AG04449 (cell line): Measurements from ENCODE around the gene CREG1.
"Not testable (repeated sequence)": the region's sequence is repeated elsewhere in the genome, so short reads cannot be mapped to it uniquely, and the experiment has no call there.

Experiments
- CTCF ChIA-PET: fragments of 350-600 bp; formaldehyde crosslinking; extraction: SDS; loops from one replicate; lab custom pipeline; 2021; ENCODE audit warnings: antibody characterized with exemption; lab: Yijun Ruan, JAX
- POLR2A ChIA-PET: fragments of 400-600, 350-600 bp; formaldehyde crosslinking; extraction: SDS; loops from one replicate; lab custom pipeline; 2020; ENCODE audit warnings: antibody characterized with exemption, inconsistent platforms; lab: Yijun Ruan, JAX
- DNase-seq: peaks from one replicate; pipeline ENCODE4 v3.0.0-alpha.2; 2010; ENCODE audit warnings: low read depth, low spot score
- H3K4me3 ChIP-seq: 2 replicates; pipeline ENCODE4 v1.5.1; 2011; ENCODE audit warnings: low read depth, mild to moderate bottlenecking, control low read depth, low read length
- CTCF ChIP-seq: IDR thresholded peaks from one replicate; pipeline ENCODE4 v1.5.1; 2011; ENCODE audit warnings: mild to moderate bottlenecking, moderate library complexity, low read length, control low read depth, inconsistent platforms; ENCODE audit not compliant: insufficient read depth; ENCODE audit errors: missing control alignments

Gene CREG1

GRCh38 chr1:167582722-167583121 is 29.2 kb upstream of the CREG1 start:
- no peak for TF ChIP-seq CTCF
- ChIA-PET POLR2A (no interaction called here), CTCF (interaction anchor here (1.4 to 1.8 kb wide), 2 partner anchors 19 to 105 kb away, joined by 4 to 6 read pairs; no protein-coding TSS in a partner anchor)
- no peak for DNase-seq
- no peak overlapping the region for H3K4me3 ChIP-seq

DNA sequence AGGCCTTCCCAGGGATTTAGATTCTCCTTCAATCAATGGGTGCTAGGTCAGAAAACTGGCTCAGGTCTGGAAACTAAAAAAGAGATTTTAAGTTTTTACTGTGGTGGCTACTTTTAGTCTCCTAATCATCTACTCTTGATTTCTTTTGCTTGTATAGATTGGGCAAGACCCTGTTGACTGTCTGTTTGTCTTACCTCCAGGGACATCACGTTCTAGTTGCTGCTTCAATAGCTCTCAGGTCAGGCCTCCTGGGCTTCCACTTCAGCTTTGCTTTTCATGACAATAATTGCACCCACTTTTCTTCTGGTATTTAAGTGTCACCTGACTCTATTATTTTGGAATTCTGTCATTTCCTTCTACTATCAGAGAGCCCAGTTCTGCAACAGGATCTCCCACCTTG is 28.5 kb upstream of the CREG1 start:
- no peak overlapping the region for H3K4me3 ChIP-seq
- ChIA-PET CTCF (interaction anchor here (1.4 to 1.8 kb wide), 2 partner anchors 18 to 106 kb away, joined by 4 to 6 read pairs; no protein-coding TSS in a partner anchor), POLR2A (no interaction called here)
- DNase-seq, result no peak
- no peak for TF ChIP-seq CTCF

DNA sequence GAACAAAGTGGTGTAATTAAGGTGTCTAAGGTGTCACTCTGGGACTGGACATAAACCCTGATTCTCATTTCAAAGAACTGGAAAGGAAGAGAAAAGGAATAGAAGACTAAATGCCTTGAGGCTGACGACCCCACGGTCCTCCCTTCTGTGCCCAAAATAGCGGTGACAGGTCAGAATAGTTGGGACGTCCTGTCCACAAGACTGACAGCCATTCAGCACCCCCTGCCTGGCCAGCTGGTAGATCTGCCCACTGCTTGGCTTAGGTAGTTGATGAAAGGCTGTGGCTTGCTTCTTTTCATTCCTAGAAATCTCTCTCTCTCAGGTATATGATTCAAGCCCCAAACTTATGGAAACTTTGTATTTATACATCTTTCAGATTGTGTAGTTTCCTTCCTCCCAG is 26.4 kb upstream of the CREG1 start:
- ChIA-PET POLR2A (no interaction called here), CTCF (interaction anchor here (1.2 kb wide), 1 partner anchor 108 kb away, joined by 6 read pairs; no protein-coding TSS in a partner anchor)
- TF ChIP-seq CTCF, result no peak

DNA sequence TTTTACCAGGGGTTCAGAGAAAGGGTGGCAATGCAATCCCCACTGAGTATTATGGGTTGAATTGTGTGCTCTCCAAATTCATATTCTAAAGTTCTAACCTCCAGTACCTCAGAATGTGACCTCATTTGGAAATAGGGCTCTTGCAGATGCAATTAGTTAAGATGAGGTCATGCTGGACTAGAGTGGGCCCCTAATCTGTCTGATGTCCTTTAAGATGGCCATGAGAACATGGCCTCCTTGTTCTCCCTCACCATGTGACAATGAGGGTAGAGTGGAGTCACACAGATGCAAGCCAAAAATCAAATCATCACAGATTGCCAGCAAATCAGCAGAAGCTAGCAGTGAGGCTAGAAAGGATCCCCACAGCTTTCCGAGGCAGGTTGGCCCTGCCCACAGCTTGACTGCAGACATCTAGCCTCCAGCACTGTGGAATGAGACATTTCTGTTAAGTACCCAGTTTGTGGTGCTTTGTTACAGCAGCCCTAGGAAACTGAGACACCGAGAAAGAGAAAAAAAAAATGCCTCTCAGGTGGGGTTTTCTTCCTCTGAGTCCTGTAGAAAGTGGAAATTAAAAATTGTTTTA is 25.5 kb upstream of the CREG1 start:
- no peak for DNase-seq
- ChIA-PET POLR2A (no interaction called here), CTCF (interaction anchor here (0.9 to 1.2 kb wide), 2 partner anchors 38 to 109 kb away, joined by 3 to 6 read pairs; no protein-coding TSS in a partner anchor)
- H3K4me3 ChIP-seq, result no peak overlapping the region
- no peak for TF ChIP-seq CTCF

More for the DNA sequence above, 26.4 kb upstream of the CREG1 start:
- H3K4me3 ChIP-seq, result no peak overlapping the region
- DNase-seq, result no peak

DNA sequence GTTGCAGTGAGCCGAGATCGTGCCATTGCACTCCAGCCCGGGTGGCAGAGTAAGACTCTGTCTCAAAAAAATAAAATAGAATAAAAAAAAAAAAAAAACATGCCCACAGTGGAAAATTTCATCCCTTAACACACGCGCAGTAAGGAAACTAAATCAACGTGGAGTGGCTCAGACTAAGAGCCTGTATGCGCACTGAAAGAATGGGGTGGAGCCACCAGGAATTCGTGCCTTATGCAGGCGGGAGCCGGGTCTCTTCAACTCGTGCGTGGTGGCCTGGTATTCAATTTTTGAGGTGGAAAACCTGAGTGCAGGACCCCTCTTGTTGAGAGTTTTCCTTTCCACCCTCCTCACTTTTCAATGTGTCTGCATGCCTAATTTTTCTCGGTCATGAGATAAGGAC is 22.1 kb upstream of the CREG1 start:
- no peak for DNase-seq
- POLR2A ChIA-PET, result no interaction called here
- CTCF ChIA-PET, result interaction anchor here (1.0 kb wide), 1 partner anchor 112 kb away, joined by 3 read pairs; no protein-coding TSS in a partner anchor
- TF ChIP-seq CTCF, result no peak
- no peak overlapping the region for H3K4me3 ChIP-seq

DNA sequence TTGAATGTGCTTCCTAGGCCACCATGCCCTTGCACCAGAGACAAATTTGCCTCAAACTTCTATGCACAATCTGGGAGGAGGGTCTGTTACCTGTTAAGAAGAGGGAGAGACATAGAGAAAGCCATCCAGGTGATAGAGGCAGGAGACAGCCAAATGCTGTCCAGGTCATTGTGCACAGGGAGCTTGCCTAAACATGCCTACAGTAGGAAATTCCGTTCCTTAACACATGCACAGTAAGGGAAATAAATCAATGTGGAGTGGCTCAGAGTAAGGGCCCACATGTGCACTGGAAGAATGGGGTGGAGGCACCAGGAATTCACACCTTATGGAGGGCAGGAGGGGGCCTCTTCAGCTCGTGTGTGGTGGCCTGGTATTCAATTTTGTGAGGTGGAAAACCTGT is 19.5 kb upstream of the CREG1 start:
- no peak for DNase-seq
- CTCF ChIA-PET, result interaction anchor here (1.3 to 13.0 kb wide), 3 partner anchors 9 to 115 kb away, joined by 5 to 103 read pairs (median 5); partner anchors contain the start of gene CREG1
- no peak overlapping the region for H3K4me3 ChIP-seq
- no peak for TF ChIP-seq CTCF
- POLR2A ChIA-PET, result no interaction called here

DNA sequence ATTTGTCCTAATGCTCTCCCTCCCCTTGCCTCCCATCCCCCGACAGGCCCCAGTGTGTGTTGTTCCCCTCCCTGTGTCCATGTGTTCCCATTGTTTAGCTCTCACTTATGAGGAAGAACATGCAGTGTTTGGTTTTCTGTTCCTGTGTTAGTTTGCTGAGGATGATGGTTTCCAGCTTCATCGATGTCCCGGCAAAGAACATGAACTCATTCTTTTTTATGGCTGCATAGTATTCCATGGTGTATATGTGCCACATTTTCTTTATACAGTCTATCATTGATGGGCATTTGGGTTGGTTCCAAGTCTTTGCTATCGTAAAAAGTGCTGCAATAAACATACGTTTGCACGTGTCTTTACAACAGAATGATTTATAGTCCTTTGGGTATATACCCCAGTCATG is 17.1 kb upstream of the CREG1 start:
- POLR2A ChIA-PET, H3K4me3 ChIP-seq: not testable (repeated sequence)
- CTCF ChIA-PET, result interaction anchor here (1.1 to 13.0 kb wide), 3 partner anchors 14 to 117 kb away, joined by 3 to 103 read pairs (median 3); partner anchors contain the start of gene CREG1

More for the DNA sequence above, 17.1 kb upstream of the CREG1 start:
- DNase-seq, result not testable (repeated sequence)
